NCI-H748 (cell line): ENCODE data around the gene TCF7.
A peak's percentile ranks its signal among the peaks of the same experiment; 100 is the strongest.
"Not testable (repeated sequence)": the region's sequence is repeated elsewhere in the genome, so short reads cannot be mapped to it uniquely, and the experiment has no call there.

Source experiments
- DNase-seq: peaks from one replicate; lab custom pipeline; 2025; ENCODE audit not compliant: unreplicated experiment; lab: John Stamatoyannopoulos, UW

Gene TCF7

GRCh38 chr5:134143944-134144941 is 29.8 kb downstream of the TCF7 start:
- no peak for DNase-seq

- no peak for DNase-seq
Measured at GRCh38 chr5:134145041-134145757, 30.7 kb downstream of the TCF7 start.

GRCh38 chr5:134145779-134146581 is 31.5 kb downstream of the TCF7 start:
- DNase-seq, result peak; percentile 55

- DNase-seq, result no peak
Measured at GRCh38 chr5:134146651-134147518, 32.4 kb downstream of the TCF7 start.

GRCh38 chr5:134148316-134148715 is 33.8 kb downstream of the TCF7 start:
- no peak for DNase-seq

- DNase-seq, result no peak
Measured at GRCh38 chr5:134148986-134149539, 34.6 kb downstream of the TCF7 start.

- no peak for DNase-seq
Measured at GRCh38 chr5:134149571-134150303, 35.3 kb downstream of the TCF7 start.

- DNase-seq, result no peak
Measured at GRCh38 chr5:134151723-134152122, 37.2 kb downstream of the TCF7 start.

- DNase-seq, result not testable (repeated sequence)
Measured at GRCh38 chr5:134152173-134152832, 37.8 kb downstream of the TCF7 start.

GRCh38 chr5:134153241-134153640 is 38.8 kb downstream of the TCF7 start:
- DNase-seq, result no peak

GRCh38 chr5:134153657-134154056 is 39.2 kb downstream of the TCF7 start:
- DNase-seq, result no peak

GRCh38 chr5:134161513-134162395 is 47.3 kb downstream of the TCF7 start:
- DNase-seq, result no peak

GRCh38 chr5:134162592-134162991 is 48.1 kb downstream of the TCF7 start:
- no peak for DNase-seq

GRCh38 chr5:134171972-134172371 is 57.5 kb downstream of the TCF7 start:
- no peak for DNase-seq

- peak; percentile 43 for DNase-seq
Measured at GRCh38 chr5:134174841-134175839, 60.7 kb downstream of the TCF7 start.

GRCh38 chr5:134175921-134176510 is 61.5 kb downstream of the TCF7 start:
- peak; percentile 57 for DNase-seq
